T-helper 2 cell treated with Interferon-gamma antibody and Interleukin-4, amounts not matched to agents 100 ng/mL and 5 ng/mL, for 36 hours (primary cell): Measurements from ENCODE around the gene RAD51B. TPM values are rescaled to one million over a fixed set of nuclear protein-coding genes. Genes with fewer than 3 reads are reported as not detected.

Source experiments
- intact Hi-C: fragments of 100-400 bp; cut with micrococcal nuclease; formaldehyde crosslinking; loops from one replicate; pipeline ENCODE4 v1.15.1; 2023
- total RNA-seq: library from RNA; stranded (reverse); gene quantifications from 2 replicates; pipeline ENCODE4 v1.2.3, GENCODE V29; 2022

RAD51B gene
- total RNA-seq, 1 donor from 2014 or later: 31.7 TPM

DNA sequence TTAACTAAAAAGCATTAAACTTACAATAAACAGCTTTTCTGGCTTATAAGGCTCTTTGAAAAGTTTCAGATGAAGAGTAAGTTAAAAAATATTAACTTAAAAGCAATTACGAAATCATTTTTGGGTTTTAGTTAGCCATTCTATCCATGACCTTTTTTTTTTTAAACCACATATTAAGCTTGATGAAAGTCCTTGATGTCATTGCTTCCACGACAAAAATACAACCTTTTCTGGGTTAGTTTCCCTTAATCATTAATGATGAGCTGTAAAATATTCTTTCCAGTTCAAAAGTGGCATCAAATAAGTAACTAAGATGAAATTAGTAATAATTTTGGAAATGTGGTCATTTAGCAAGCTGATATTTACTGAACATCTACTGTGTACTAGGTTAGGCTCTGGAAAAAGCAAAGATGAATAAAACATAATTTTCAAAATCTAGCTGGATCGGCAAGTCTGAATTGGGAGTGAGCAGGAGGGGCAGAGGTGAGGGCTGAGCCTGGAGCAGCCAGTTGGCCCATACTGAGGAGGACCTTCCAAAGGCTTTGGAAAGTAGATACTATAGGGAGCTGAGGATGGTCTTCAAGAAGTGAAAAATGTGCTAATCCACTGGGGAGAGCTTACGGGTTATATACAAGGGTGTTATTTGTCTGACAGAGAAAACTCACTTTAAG is 628.1 kb downstream of the RAD51B start:
- intact Hi-C loops: no loop called here

DNA sequence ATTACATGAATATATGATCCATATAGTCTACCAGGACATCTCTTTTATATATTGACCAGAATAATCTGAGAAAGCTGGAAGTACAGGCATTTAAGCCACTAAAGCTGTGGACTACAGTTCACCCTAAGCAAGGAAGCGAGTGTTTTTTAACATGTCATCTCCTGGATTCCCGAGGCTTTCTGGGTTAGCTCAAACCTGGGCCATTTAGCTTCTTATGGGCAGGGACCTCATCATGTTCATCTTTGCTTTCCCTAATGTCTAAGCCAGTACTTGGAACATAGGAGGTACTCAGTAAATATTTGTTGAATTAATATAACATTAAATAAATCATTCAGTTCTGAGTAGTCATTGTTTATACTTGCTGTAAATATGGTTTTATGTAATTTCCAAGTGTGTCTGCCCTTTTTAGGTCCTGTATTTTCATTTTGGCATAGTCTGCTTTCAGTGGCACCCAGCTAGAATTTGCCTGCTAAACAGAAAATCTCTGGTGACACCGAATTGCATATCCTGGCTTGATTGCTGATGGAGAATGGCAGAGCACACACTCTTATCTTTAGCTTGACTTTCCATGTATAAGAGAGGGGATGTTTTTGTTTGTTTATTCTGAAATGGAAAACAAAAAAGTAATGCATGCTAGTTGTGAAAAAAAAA is 628.8 kb downstream of the RAD51B start:
- intact Hi-C loops: no loop called here

DNA sequence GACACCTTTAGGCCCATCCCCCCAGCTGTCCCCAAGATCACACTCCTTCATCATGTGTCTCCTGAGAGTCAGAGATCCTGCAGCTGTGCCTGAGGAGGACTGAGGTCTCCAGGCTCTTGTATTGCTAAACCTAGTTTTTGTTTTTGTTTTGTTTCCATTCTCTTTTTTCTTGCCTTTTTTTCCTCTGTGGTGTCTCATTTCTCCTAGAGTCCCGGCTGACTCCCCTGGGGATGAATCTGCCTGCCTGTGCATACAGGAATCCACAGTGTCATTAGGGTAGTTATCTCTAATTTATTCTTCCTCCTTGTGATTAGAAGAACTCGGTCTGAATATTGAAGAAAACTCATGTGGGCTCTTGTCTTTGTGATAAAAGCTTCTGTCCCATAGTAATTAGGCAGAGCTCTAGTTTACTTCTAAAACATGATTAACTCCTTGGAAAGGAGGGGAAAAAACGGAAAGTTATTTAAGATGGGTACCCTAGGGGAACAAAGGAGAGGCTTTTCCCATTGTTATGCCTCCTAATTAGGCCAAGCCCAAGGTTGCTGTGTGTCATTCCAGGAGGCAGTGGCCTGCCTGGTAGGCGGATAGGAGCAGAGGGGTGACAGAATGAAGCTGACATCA is 630.1 kb downstream of the RAD51B start:
- intact Hi-C loops: no loop called here

DNA sequence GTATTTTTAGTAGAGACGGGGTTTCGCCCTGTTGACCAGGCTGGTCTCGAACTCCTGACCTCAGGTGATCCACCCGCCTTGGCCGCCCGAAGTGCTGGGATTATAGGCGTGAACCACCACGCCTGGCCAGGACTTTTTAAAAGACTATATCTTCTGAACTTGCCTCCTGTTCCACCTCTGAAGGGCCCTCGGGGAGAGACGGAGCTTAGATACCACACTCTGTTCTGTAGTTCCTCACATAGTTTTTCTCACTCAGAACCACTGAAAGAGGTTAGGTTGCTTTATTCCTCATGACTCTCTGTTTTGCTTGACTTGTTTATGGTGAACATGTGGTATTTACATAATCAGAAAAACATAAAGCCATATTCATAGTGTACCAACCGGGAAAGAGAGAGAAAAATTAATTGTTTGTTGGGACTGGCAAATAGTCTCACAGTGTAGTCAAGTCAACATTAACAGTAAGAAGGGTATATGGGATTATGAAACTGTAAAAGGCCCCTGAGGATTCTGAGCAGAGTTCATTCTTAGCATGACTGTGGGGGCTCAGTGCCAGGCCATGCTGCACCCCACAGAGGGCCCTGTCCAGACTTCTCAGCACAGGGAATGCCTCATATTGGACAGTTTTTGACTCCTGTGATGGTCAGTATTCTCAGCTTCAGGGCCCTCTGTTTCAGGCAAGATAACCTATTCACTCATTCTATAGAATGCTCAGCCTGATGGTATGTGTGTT is 631.0 kb downstream of the RAD51B start:
- intact Hi-C loops: no loop called here

DNA sequence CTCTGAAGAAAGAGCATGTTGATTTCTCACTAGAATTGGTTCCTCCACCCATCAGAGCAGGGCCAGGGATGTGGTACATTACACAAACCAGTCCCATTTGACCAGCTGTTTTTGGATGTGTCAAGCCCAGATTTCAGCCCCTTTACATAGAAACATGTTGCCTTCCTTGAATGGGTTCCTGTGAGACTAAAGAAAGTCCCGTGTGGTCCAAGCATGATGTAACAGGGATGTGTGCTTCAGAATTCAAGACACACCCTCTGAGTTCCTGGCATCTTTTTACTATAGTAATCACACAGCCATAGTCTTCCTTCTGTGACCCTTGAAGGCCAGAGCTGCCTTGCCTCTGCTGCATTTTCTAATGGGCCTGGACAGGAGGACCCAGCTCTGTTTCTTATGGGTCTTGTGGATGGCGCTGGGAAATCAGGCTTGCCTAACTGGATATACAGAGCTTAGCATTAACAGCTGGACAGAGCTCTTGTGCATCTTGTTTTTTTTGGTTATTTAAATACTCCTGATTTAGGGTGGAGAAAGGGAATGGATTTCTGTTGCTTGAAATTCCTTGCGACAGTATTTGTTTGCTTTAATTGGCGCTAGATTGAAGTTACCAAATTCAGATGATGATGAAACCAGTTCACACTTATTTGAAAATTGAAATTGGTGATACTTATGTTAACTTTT is 632.3 kb downstream of the RAD51B start:
- intact Hi-C loops: no loop called here

DNA sequence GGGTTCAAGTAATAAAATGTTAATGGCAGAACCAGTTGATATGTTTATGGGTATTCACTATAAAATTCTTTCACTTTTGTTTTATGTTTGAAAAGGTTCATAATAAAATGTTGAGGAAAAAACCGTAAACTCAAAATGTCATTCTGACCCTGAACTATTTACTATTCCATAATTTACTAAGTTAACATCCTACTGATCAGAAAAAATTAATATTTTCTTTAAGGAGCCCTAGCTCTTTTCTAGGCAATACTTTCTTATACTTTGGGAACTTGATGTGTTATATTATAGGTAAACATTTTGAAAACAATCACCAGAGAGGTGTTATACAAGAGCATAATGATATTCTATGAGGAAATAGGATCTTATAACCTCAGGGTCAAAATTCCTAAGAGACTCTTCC is 638.7 kb downstream of the RAD51B start:
- intact Hi-C loops: no loop called here

DNA sequence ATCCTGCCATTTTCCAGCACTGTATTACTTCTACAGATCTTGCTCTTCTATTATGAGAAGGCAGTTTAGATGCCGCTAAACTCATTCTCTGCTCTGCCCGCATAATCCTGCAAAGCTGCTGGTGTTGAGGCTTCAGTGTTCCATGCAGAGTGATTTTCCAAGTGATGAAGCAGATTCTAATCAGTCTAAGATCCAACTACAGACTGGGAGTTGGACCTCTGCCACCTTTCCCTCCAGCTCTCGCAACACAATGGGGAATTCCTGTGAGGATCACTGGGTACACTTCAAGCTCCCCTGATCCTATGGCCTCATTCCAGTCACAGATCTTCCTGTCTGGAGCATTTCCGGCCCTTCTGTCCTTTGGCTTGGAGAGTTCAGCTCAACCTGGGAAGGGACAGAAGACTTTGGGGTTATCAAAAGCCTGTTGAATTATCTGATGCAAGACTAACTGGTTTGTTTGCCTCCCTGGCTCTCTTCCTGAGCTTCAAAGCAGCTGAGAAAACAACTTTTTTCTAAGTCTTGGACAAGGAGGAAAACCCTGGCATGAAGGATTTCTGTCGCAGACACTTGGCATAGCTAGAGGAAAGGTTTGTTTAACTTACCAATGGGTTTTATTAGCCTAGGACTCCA is 639.4 kb downstream of the RAD51B start:
- intact Hi-C loops: no loop called here

DNA sequence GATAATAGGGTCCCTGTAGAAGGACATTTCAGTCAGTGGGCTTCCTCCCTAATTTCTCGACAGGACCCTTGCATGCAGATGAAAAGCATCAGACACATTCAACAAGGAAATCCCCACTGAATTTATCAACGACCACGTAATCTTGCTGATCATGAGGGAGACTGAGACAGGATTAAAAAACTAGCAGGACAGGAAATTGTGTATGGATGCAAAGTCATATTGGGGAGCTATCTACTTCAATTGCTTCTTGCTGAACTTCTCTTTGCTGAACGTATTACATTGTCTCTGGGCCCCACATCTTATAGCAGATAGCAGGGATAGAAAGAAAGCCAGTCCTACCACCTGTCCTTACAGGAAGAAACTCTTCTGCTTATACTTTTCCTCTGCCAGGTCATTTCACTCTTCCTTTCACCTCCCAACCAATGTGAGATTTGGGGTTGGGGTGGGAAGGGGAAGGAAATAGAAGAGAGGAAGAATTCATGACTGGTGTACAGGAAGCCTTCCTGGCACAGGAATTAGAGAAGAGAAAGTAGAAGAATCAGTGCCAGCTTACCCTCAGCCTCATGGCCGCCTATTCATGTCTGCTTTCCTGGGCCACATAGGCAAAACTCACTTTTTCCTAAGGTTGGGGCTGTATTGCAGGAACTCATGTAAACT is 640.0 kb downstream of the RAD51B start:
- intact Hi-C loops: no loop called here

DNA sequence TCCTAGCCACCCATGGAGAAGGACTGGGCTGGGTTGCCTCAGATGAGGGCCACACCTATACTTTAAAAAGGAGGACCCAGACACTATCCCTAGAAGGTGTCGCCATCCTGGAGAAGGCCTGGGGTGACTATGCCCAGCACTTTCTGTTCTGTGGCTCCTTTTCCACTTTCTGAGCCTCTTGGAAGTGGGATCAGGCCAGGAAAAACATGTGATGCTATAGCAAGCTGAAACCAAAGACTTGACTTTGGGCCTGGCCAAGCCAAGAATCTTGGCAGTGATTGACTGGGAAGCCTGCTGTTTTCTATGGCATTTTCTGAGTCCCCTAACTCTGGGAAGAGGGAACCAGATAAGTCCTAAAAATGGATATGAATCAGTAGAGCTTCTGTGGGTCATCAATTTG is 641.0 kb downstream of the RAD51B start:
- intact Hi-C loops: no loop called here

DNA sequence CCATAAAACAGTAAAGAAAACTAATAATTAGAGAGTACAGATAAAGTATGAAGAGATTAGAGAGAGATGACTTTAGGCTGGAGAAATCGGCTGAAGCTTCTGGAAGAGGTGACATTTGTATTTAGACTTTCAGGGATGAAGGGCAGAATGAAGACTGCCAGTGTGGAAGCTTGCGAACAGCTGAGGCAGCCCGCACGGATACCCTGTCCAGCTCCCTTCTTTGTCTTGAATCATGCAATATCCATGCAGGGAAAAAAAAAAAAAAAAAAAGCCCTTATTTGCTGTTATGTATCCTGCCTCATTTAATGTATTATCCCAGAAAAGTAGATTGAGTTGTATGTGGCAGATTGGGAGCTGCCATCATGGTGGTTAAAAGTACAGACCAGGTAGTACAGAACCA is 641.5 kb downstream of the RAD51B start:
- intact Hi-C loops: no loop called here

DNA sequence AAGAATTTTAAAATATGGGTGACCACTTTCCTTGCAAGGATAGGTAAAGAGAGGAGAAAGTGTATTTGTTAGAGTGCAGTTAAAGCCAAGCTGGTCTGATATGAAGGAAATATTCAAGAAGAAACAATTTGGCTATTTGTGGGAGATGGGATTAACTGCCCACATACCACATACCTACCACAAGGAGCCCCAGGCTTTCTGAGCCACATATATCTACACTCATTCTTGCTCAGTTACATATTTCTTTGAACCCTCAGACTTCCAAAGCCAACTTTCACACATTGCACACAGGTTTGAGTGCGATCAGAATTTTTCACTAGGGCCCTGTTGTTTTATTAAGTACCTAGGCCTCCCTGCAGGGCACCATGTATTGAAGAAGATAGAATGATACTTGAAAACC is 643.1 kb downstream of the RAD51B start:
- intact Hi-C loops: no loop called here

DNA sequence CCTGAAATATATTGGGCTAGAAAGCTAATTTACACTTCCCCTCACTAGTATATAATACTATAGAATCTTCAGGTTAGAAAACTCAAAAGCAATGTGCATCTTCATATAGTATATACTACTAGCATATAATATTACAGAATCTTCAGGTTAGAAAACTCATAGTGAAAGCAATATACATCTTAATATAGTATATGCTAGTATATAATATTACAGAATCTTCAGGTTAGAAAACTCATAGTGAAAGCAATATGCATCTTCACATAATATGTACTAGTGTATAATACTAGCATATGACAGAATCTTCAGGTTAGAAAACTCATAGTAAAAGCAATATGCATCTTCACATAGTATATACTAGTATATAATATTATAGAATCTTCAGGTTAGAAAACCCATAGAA is 643.7 kb downstream of the RAD51B start:
- intact Hi-C loops: no loop called here

DNA sequence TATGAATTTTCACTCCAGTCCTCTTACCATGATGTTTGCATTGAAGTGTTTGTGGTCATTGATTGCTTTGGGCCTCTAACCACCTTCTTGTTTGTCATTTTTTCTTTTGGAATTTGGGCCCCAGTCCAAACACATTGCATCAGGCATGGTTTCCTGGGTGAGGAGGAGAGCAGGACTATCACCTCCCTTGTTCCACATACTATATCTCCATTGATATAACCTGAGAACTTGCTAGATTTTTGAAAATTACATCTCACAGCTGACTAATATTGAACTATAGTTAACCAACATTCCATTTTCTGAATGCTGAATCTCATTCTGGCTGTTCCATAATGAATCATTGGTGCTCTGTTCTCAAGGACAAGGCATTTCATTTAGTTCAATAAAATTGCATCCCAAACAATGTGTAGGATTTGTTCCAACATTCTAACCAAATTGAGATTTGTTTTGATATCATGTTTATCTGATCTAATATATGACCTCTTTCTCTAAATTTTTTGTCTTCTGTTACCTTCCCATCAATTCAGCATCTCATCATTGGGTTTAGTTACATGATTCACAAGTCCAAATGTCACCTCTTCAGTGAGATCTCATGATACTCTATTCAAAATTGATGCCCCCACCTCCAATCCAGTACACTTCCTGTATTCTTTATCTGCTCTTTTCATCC is 644.3 kb downstream of the RAD51B start:
- intact Hi-C loops: no loop called here

DNA sequence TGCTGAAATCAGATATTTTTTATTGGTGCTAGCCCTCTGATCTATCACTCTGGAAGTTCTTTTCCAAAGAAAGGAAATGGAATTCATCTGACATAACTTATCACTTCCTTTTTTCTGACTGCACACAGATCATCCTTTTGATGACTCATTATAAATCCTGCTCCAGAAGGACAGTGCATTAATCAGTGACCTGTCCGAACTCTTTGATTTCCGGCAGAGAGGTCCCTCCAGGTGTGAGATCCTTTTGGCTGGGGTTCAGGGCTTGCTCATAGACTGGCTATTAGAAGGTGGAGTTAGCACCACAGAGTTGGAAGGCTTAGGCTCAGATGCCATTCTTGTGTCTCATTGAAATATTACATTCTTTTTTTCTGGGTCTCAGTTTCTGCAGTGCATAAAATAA is 645.1 kb downstream of the RAD51B start:
- intact Hi-C loops: no loop called here

DNA sequence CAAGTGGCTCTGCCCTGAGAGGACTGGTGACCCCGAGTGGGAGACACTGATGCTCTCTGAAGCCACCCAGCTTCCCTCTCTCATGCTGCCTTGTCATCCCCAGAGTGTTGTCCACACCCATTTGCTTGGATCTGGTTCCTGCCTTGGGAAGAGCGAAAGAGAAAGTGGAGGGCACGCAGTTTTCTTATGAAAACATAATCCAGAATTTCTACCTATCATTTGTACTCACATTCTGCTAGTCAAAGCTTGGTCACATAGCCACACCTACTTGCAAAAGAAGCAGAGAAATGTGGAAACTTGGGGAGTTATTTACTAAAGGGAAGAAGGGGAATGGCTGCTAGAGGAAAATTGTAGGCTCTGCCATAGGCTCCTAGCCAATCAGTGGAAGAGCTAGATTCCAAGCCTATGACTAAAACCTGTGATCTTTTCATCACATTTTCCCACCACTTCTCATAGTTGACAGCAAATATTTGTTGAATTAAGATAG is 647.0 kb downstream of the RAD51B start:
- intact Hi-C loops: no loop called here

DNA sequence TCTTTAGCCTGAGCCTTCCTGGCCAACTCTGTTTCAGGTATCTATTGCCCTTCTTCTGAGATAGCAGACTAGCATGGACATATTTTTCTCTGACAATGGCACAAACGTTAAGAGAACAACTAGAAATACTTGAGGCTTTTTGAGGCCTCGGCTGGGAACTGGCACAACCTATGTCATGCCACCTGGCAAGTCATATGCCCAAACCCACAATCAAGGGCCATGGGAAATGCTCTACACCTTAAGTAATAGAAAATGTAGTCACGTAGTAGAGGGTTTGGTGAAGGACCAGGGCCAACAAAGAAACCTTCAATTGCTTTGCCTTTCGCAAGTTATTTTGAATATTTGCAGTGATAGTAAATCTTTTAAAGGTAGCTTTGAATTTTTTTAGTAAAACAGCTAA is 647.8 kb downstream of the RAD51B start:
- intact Hi-C loops: no loop called here

DNA sequence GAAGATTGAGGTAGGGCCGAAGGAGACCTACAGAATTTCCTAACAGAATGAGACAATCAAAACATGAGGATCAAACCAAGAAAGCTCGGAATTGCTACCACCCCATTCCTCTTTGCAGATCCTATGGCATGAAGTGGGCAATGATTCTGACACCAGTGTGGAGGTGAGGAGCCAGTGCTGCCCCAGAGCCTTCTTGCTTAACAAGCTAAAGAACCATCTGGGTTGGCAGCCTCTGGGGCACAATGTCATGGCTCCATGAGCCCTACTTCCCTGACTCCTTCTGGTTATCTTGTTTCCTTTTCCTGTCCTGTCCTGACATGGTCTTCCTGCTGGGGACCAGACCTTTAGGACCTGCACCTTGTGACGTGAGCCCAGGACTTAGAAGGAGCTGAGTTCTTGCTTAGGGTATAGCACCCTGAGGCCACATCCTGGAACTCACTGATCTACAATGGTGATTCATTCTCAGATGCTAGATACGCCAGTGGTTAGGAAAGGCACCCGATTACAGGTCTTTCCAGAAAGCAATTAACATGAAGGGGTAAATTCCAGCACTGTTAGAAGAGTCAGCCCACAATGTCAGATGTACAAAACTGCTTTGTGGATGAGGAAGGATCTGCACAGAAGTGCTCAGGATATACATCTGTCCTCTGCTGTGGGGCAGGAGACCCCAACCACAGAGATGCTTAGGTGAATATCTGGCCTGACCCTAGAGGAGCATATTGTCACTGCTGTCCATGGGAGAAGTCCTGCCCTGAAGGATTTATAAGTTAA is 649.0 kb downstream of the RAD51B start:
- intact Hi-C loops: no loop called here

DNA sequence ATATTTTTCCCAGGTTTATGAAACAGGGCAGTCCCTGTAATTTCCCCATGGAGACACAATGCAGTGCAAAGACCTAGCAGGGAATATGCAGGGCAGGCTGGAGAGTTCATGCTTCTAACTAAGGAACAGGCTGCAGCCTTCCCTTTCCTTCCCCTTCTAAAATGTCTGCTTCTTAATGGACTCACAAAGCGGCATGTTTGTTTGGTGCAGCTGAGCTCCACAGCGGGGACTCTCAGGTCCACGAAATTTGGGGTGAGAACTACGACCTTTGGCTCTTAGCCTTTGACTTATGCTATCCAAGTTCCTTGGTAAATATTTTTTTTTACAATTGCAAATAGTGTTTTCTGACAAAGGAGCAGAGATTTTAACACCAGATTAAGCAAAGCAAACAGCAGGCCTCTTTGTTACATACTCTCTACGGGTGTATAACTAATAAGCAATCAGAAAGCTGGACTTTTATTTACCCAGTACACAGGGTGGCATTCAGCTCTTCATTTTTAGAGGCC is 649.7 kb downstream of the RAD51B start:
- intact Hi-C loops: no loop called here

DNA sequence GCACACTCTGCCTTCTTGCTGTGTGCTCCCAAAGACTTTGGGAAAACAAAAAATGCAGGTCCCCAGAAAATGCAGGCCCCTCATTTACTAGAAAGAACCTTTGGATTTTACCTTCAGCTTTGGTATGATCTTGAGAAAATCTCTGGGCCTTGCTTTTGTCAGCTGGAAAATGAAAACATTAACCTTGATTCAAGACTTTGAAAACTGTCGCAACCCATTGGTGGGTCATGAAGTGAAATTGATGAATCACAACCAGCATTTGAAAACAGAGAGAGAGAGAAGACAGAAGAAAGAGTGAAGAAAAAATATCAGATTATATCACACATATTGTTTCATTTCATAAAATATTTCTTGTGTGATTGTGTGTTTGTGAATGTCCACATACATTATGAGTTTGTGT is 650.8 kb downstream of the RAD51B start:
- intact Hi-C loops: no loop called here
